HG02763 (cell line): ENCODE measurements around the gene SLC1A2.

Experiments
- ATAC-seq: cut with Tn5 transposase; IDR thresholded peaks from one replicate; pipeline ENCODE4 v1.9.1; 2021; ENCODE audit warnings: mild to moderate bottlenecking, moderate library complexity; ENCODE audit not compliant: unreplicated experiment

Gene SLC1A2

GRCh38 chr11:35414311-35414710 is 5.0 kb downstream of the SLC1A2 start:
- ATAC-seq, result no peak

- no peak for ATAC-seq
Observed at GRCh38 chr11:35413598-35413997, 5.8 kb downstream of the SLC1A2 start.

GRCh38 chr11:35412285-35412684 is 7.1 kb downstream of the SLC1A2 start:
- no peak for ATAC-seq

GRCh38 chr11:35407041-35407440 is 12.3 kb downstream of the SLC1A2 start:
- no peak for ATAC-seq

- no peak for ATAC-seq
Observed at GRCh38 chr11:35404388-35404775, 15.0 kb downstream of the SLC1A2 start.

- ATAC-seq, result no peak
Observed at GRCh38 chr11:35403765-35404387, 15.5 kb downstream of the SLC1A2 start.

- ATAC-seq, result no peak
Observed at GRCh38 chr11:35402751-35403660, 16.4 kb downstream of the SLC1A2 start.

- no peak for ATAC-seq
Observed at GRCh38 chr11:35398881-35399280, 20.5 kb downstream of the SLC1A2 start.

GRCh38 chr11:35394941-35395340 is 24.4 kb downstream of the SLC1A2 start:
- ATAC-seq, result no peak

GRCh38 chr11:35393098-35393497 is 26.3 kb downstream of the SLC1A2 start:
- no peak for ATAC-seq

- ATAC-seq, result peak; percentile 55
Observed at GRCh38 chr11:35391922-35392688, 27.3 kb downstream of the SLC1A2 start.

- peak; percentile 68 for ATAC-seq
Observed at GRCh38 chr11:35390737-35391682, 28.3 kb downstream of the SLC1A2 start.

GRCh38 chr11:35389897-35390465 is 29.4 kb downstream of the SLC1A2 start:
- ATAC-seq, result no peak

GRCh38 chr11:35389112-35389511 is 30.2 kb downstream of the SLC1A2 start:
- ATAC-seq, result no peak

GRCh38 chr11:35388061-35388460 is 31.3 kb downstream of the SLC1A2 start:
- no peak for ATAC-seq

- no peak for ATAC-seq
Observed at GRCh38 chr11:35387111-35387982, 32.0 kb downstream of the SLC1A2 start.

- no peak for ATAC-seq
Observed at GRCh38 chr11:35383953-35384352, 35.4 kb downstream of the SLC1A2 start.

GRCh38 chr11:35381709-35382322 is 37.5 kb downstream of the SLC1A2 start:
- ATAC-seq, result no peak

GRCh38 chr11:35380603-35381002 is 38.8 kb downstream of the SLC1A2 start:
- no peak for ATAC-seq
